GM21390 (cell line): ENCODE data around the gene MLYCD.

Experiments used
- ATAC-seq: cut with Tn5 transposase; IDR thresholded peaks from one replicate; pipeline ENCODE4 v1.9.1; 2021; ENCODE audit not compliant: unreplicated experiment

MLYCD gene

DNA sequence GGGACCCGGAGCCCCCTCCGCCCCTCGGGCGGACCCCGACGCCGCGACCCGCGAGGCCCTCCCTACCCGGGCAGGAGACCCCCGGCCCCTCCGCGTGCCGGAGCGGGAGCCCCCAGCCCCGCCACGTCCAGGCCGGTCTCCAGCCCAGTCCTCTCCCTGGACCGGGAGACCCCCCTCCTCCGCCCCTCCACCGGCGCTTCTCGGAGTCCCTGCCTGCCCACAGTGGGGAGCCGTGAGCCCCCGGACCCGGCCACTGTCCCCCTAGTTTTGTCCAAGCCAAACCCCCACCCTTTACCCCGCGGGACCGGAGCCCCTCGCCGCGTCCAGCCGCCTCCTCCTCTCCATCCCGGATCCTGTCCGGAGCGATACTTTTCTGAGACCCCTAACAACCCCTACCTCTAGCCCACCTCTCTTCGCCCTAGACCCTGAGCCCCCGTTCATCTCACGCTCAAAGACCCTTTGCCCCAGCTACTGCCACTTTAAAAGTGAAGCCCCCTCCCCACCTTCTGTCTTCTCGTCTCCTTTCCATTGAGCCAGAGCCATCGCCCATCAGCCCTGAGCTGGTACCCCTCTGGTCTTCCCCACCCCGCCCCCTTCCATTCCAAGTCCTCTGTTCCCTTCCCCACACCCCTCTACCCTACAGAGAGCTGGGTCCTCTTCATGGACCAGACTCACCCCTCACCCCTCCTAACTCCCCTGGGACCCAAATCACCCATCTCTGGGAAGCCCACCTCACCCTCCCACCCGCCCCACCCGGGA is 70.2 kb downstream of the MLYCD start:
- no peak for ATAC-seq

DNA sequence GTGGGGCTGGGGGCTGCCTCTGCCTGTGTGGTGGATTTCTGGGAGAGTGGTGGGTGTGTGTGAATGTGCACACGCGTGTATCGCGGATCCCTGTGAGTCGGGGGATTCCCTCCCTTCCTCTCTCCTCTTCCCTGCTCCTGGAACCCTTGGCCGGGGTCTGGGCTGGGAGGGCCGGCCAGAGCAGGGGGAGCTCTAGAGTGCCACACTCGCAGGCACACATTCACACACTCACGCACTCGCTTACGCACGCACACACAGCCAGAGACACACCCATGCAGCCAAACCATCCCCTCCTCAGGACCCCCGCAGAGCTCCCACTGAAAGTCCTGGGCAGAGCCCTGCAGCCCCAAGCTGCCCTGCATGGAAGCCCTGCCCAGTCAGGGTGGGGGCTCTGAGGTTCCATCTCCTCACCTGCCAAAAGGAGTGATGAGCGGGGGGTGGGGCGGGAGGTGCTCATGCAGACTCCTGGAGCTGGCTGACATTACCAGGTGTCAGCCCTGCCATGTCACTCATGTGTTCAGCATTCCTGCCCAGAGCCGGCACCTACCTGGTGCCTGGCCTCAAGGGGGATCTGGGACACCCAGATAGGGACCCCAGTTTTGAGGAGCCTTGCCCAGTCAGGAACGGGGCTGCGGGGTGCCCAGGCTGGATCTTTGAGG is 71.0 kb downstream of the MLYCD start:
- no peak for ATAC-seq

GRCh38 chr16:83970430-83970815 is 71.5 kb downstream of the MLYCD start:
- no peak for ATAC-seq

- ATAC-seq: no peak
Observed at GRCh38 chr16:83971165-83972130, 72.5 kb downstream of the MLYCD start.

GRCh38 chr16:83972256-83973008 is 73.5 kb downstream of the MLYCD start:
- no peak for ATAC-seq

DNA sequence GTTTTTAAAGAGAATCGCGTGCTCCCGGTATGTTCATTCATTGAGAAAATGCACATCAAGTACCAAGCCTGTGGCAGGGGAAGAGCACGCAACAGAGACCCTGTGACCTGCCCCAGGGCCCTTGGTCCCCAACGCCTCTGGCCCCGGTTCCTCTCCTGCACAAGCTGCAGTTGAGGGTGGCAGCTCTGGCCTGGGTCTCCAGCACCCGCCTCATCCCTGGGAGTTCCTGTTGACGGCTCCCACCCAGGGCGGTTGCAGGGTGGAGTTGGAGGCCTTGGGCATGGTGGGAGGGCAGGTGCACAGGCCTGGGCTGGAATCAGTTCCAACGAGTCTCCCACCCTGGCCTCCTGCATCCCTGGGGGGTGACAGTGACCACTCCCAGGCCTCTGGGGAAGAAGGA is 74.2 kb downstream of the MLYCD start:
- ATAC-seq: no peak

DNA sequence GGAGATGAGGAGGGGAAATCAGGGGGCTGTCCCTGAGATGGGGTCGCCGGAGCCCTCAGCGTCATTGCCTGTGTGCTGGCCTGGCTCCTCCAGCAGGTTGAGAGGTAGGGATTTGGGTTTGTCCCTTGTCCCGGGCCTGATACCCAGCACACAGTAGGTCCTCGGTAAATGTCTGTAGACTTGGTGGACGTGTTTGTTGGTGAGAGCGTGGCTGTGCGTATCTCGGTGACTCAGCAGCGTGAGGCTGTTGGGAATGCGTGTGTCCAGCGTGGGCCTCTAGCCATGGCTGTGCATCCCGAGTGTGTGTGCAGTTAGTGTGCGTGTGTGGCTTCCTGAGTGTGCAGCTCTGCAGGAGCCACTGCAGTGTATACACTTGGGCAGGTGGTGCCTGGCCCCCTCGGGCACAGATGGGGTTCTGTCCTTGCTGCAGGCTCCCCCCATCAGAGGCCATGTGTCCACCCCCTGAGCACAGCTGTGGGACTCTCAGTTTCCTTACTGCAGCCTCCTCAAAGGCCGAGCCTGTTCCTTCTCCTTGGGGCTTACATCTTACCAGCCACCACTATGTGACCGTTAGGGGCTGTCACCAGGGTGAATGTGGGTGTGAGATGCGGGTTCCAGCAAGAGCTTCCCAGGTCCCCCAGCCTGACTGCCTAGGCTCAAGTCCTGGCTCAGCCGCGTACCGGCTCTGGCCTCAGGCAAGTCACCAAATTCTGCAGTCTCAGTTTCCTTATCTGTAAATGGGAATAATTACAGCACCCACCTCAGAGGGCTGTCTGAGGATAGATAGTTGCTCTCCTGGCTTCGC is 74.9 kb downstream of the MLYCD start:
- no peak for ATAC-seq

DNA sequence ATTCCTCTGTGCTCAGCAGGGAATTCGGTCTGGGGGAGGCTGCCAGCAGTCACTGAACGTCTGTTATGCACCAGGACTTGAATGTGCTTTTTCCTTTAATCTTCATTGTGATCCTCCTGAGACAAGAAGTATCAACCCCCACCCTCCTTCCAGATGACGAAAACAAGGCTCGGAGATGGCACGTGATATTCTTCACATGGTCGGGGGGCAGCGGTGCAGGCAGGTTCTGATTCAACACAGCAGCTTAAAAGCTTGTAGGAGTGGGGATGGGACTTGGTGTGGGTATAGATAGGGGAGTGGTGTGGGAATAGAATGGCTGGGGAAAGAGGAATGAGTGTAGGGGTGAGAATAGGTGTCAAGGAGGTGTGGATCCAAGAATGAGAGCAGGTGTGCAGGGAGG is 75.6 kb downstream of the MLYCD start:
- no peak for ATAC-seq

GRCh38 chr16:83975590-83976260 is 76.8 kb downstream of the MLYCD start:
- no peak for ATAC-seq
